Vagina (tissue), 2 donors: ENCODE results near the gene ABCB4. TPM values are rescaled to one million over a fixed set of nuclear protein-coding genes. Genes with fewer than 3 reads are reported as not detected.
"Not testable (repeated sequence)": the region's sequence is repeated elsewhere in the genome, so short reads cannot be mapped to it uniquely, and the experiment has no call there.

Experiments
- DNase-seq, 2 donors: peaks; one replicate each; pipeline ENCODE4 v3.0.0-alpha.2; 2017; ENCODE audit errors: extremely low spot score in 2 of 2
- H3K27ac ChIP-seq: fragments of 200-600 bp; sonication (generic); one replicate; pipeline ENCODE4 v1.5.1; 2019
- H3K27me3 ChIP-seq: fragments of 200-600 bp; sonication (generic); one replicate; pipeline ENCODE4 v1.5.1; 2019
- H3K36me3 ChIP-seq, 2 donors: fragments of 200-600 bp; sonication (generic); one replicate each; pipeline ENCODE4 v1.5.1; 2017 to 2019
- H3K4me1 ChIP-seq: fragments of 200-600 bp; sonication (generic); one replicate; pipeline ENCODE4 v1.5.1; 2019
- H3K4me3 ChIP-seq, 2 donors: fragments of 200-600 bp; sonication (generic); 1 replicate in 1 of 2; 2 replicates in 1 of 2; pipeline ENCODE4 v1.5.1; 2016 to 2019
- H3K9me3 ChIP-seq: fragments of 200-600 bp; sonication (generic); one replicate; pipeline ENCODE4 v1.5.1; 2019
- CTCF ChIP-seq, 3 experiments: fragments of 450-650 bp in 2 of 3; fragments of 200-600 bp in 1 of 3; sonication (generic) in 1 of 3; IDR thresholded peaks; one replicate each; pipeline ENCODE4 v1.5.1; 2017 to 2019; ENCODE audit warnings: antibody characterized with exemption in 3 of 3, mild to moderate bottlenecking in 2 of 3, moderate library complexity in 2 of 3
- POLR2A ChIP-seq, 2 donors: fragments of 450-650 bp; IDR thresholded peaks; one replicate each; pipeline ENCODE4 v1.6.1; 2017; ENCODE audit warnings: antibody characterized with exemption in 2 of 2, mild to moderate bottlenecking in 2 of 2, moderate library complexity in 2 of 2
- POLR2AphosphoS5 ChIP-seq, 2 donors: sonication (generic); formaldehyde crosslinking; IDR thresholded peaks; one replicate each; pipeline ENCODE4 v1.9.0; 2017; ENCODE audit warnings: antibody characterized with exemption in 2 of 2, mild to moderate bottlenecking in 2 of 2, low read depth in 1 of 2; ENCODE audit not compliant: insufficient read depth in 1 of 2
- intact Hi-C: fragments of 100-400 bp; cut with DNase I; formaldehyde crosslinking; loops from one replicate; pipeline ENCODE4 v1.15.1; 2023
- total RNA-seq: library from RNA; depleted of rRNA; stranded (reverse); fragments of >200 nt; gene quantifications from one replicate; pipeline ENCODE4 v1.2.3, GENCODE V29; 2016

The ABCB4 gene
- total RNA-seq, 1 donor from 2014 or later, result 0.49 TPM

GRCh38 chr7:87473986-87474385 lies 1.5 kb downstream of the ABCB4 start:
- peaks cover 14% of the 10 kb centered on the region for H3K4me1 ChIP-seq
- H3K27me3 ChIP-seq, result no peaks in the 10 kb centered on the region
- no peaks in the 10 kb centered on the region for H3K9me3 ChIP-seq
- no peak overlapping the region for H3K27ac ChIP-seq
- no peaks in the 10 kb centered on the region for H3K36me3 ChIP-seq
- intact Hi-C loops, result no loop called here
- TF ChIP-seq POLR2A (IDR thresholded peaks at IDR 0.05) (no peak), CTCF (IDR thresholded peaks at IDR 0.05) (no peak)
- H3K4me3 ChIP-seq, result no peak overlapping the region
- no peak for DNase-seq

GRCh38 chr7:87473192-87473591 lies 2.3 kb downstream of the ABCB4 start:
- Histone ChIP-seq H3K4me1 (peaks cover 14% of the 10 kb centered on the region), H3K4me3 (no peak overlapping the region), H3K9me3 (no peaks in the 10 kb centered on the region), H3K36me3 (no peaks in the 10 kb centered on the region), H3K27ac (no peak overlapping the region), H3K27me3 (no peaks in the 10 kb centered on the region)
- DNase-seq, result no peak
- TF ChIP-seq CTCF (IDR thresholded peaks at IDR 0.05) (no peak), POLR2A (IDR thresholded peaks at IDR 0.05) (no peak), POLR2AphosphoS5 (IDR thresholded peaks at IDR 0.05; ENCODE audit: insufficient read depth in 1 of 2, low read depth in 1 of 2) (no peak)
- intact Hi-C loops, result no loop called here

- H3K4me1 ChIP-seq, result peaks cover 14% of the 10 kb centered on the region
- no peak for TF ChIP-seq CTCF (IDR thresholded peaks at IDR 0.05)
- TF ChIP-seq POLR2A (IDR thresholded peaks at IDR 0.05), result no peak
- no peak for TF ChIP-seq POLR2AphosphoS5 (IDR thresholded peaks at IDR 0.05; ENCODE audit: insufficient read depth in 1 of 2, low read depth in 1 of 2)
Observed at GRCh38 chr7:87471473-87471872, 4.0 kb downstream of the ABCB4 start.

GRCh38 chr7:87469204-87469603 lies 6.3 kb downstream of the ABCB4 start:
- H3K27ac ChIP-seq, H3K4me3 ChIP-seq, DNase-seq, H3K9me3 ChIP-seq, intact Hi-C loops, H3K36me3 ChIP-seq, H3K27me3 ChIP-seq, H3K4me1 ChIP-seq: not testable (repeated sequence)

More at GRCh38 chr7:87471473-87471872, 4.0 kb downstream of the ABCB4 start:
- DNase-seq, result no peak
- Histone ChIP-seq H3K9me3 (no peaks in the 10 kb centered on the region), H3K36me3 (no peaks in the 10 kb centered on the region), H3K27me3 (no peaks in the 10 kb centered on the region), H3K4me3 (no peak overlapping the region), H3K27ac (no peak overlapping the region)
- intact Hi-C loops, result no loop called here

- H3K4me3 ChIP-seq, H3K4me1 ChIP-seq, H3K9me3 ChIP-seq, H3K27ac ChIP-seq, DNase-seq, H3K27me3 ChIP-seq, intact Hi-C loops, H3K36me3 ChIP-seq: not testable (repeated sequence)
Observed at GRCh38 chr7:87465534-87465880, 10.0 kb downstream of the ABCB4 start.

GRCh38 chr7:87464830-87465533 lies 10.5 kb downstream of the ABCB4 start:
- intact Hi-C loops, DNase-seq: not testable (repeated sequence)

GRCh38 chr7:87463982-87464381 lies 11.5 kb downstream of the ABCB4 start:
- H3K4me3 ChIP-seq, result no peak overlapping the region
- intact Hi-C loops, result no loop called here
- no peaks in the 10 kb centered on the region for H3K4me1 ChIP-seq
- no peak overlapping the region for H3K27ac ChIP-seq
- no peak for DNase-seq
- no peaks in the 10 kb centered on the region for H3K27me3 ChIP-seq
- no peaks in the 10 kb centered on the region for H3K36me3 ChIP-seq
- TF ChIP-seq CTCF (IDR thresholded peaks at IDR 0.05), result no peak
- TF ChIP-seq POLR2A (IDR thresholded peaks at IDR 0.05), result no peak
- H3K9me3 ChIP-seq, result no peaks in the 10 kb centered on the region

More at GRCh38 chr7:87464830-87465533, 10.5 kb downstream of the ABCB4 start:
- H3K27me3 ChIP-seq, H3K4me1 ChIP-seq, H3K36me3 ChIP-seq, H3K9me3 ChIP-seq, H3K4me3 ChIP-seq, H3K27ac ChIP-seq: not testable (repeated sequence)

GRCh38 chr7:87460444-87460843 lies 15.0 kb downstream of the ABCB4 start:
- H3K27me3 ChIP-seq, H3K36me3 ChIP-seq, DNase-seq, H3K27ac ChIP-seq, H3K9me3 ChIP-seq, H3K4me3 ChIP-seq, intact Hi-C loops, H3K4me1 ChIP-seq: not testable (repeated sequence)
